SK-N-SH (cell line): ENCODE measurements around the gene ATP5PB. TPM values are rescaled to one million over a fixed set of nuclear protein-coding genes. Genes with fewer than 3 reads are reported as not detected.

Experiments used
- CTCF ChIA-PET: fragments of 300-600, 350-600 bp; formaldehyde crosslinking; extraction: SDS; loops from one replicate; lab custom pipeline; 2021; lab: Yijun Ruan, JAX
- POLR2A ChIA-PET: fragments of 350-600 bp; sonication (Branson Sonifier 250); formaldehyde crosslinking; extraction: SDS; loops from one replicate; lab custom pipeline; 2020; ENCODE audit warnings: antibody characterized with exemption, inconsistent platforms; lab: Yijun Ruan, JAX
- DNase-seq: peaks from one replicate; pipeline ENCODE4 v3.0.0; 2012
- H2AFZ ChIP-seq: fragments of 200-600 bp; sonication (generic); 2 replicates; pipeline ENCODE4 v1.8.1; 2016; ENCODE audit warnings: antibody characterized with exemption, mild to moderate bottlenecking, low read depth
- H3F3A ChIP-seq: fragments of 200-600 bp; sonication (generic); replicated peaks from 2 replicates; pipeline ENCODE3; 2016; ENCODE audit warnings: antibody characterized with exemption, mild to moderate bottlenecking; ENCODE audit not compliant: insufficient read depth
- H3K27ac ChIP-seq, 2 experiments: fragments of 200-500 bp in 1 of 2; fragments of 200-600 bp in 1 of 2; sonication (Bioruptor generic) in 1 of 2; sonication (generic), shearing (Covaris generic) in 1 of 2; 2 replicates each; pipeline versions ENCODE4 v1.5.1 to v1.6.1; 2014 to 2016; ENCODE audit warnings: low read depth in 2 of 2, inconsistent platforms in 1 of 2, low read length in 1 of 2, mild to moderate bottlenecking in 1 of 2, mixed read lengths in 1 of 2
- H3K27me3 ChIP-seq: fragments of 200-600 bp; sonication (generic), shearing (Covaris generic); 2 replicates; pipeline ENCODE4 v1.6.1; 2016; ENCODE audit warnings: mixed run types; ENCODE audit not compliant: insufficient read depth
- H3K36me3 ChIP-seq, 2 experiments: fragments of 200-500 bp in 1 of 2; fragments of 200-600 bp in 1 of 2; sonication (Bioruptor generic) in 1 of 2; sonication (generic) in 1 of 2; replicated peaks in 1 of 2; 2 replicates each; pipeline versions ENCODE3 to v1.5.1; 2014 to 2016; ENCODE audit warnings: low read length in 1 of 2, mild to moderate bottlenecking in 1 of 2; ENCODE audit not compliant: insufficient read depth in 2 of 2, control insufficient read depth in 1 of 2
- H3K4me1 ChIP-seq, 2 experiments: fragments of 200-500 bp in 1 of 2; fragments of 200-600 bp in 1 of 2; sonication (Bioruptor generic) in 1 of 2; sonication (generic), shearing (Covaris generic) in 1 of 2; 2 replicates each; pipeline versions ENCODE4 v1.5.1 to v1.6.1; 2014 to 2016; ENCODE audit warnings: low read depth in 1 of 2, low read length in 1 of 2, mixed run types in 1 of 2; ENCODE audit not compliant: insufficient read depth in 2 of 2, control insufficient read depth in 1 of 2
- H3K4me2 ChIP-seq: fragments of 200-600 bp; sonication (generic), shearing (Covaris generic); 2 replicates; pipeline ENCODE4 v1.6.1; 2017; ENCODE audit warnings: mixed run types
- H3K4me3 ChIP-seq, 2 experiments: fragments of 200-500 bp in 1 of 2; fragments of 200-600 bp in 1 of 2; sonication (Bioruptor generic) in 1 of 2; sonication (generic), shearing (Covaris generic) in 1 of 2; 2 replicates each; pipeline versions ENCODE4 v1.5.1 to v1.8.1; 2014 to 2016; ENCODE audit warnings: low read depth in 2 of 2, inconsistent platforms in 1 of 2, low read length in 1 of 2, mild to moderate bottlenecking in 1 of 2, mixed read lengths in 1 of 2, moderate library complexity in 1 of 2
- H3K79me2 ChIP-seq: fragments of 200-600 bp; sonication (generic); 2 replicates; pipeline ENCODE4 v1.8.1; 2017; ENCODE audit warnings: mild to moderate bottlenecking; ENCODE audit not compliant: insufficient read depth
- H3K9ac ChIP-seq: fragments of 200-600 bp; sonication (generic); 2 replicates; pipeline ENCODE4 v1.6.1; 2017; ENCODE audit warnings: mixed run types
- H3K9me2 ChIP-seq: fragments of 200-600 bp; sonication (generic); 2 replicates; pipeline ENCODE4 v1.6.1; 2017; ENCODE audit warnings: mixed run types
- H3K9me3 ChIP-seq: fragments of 200-600 bp; sonication (generic); 2 replicates; pipeline ENCODE4 v1.6.1; 2017; ENCODE audit warnings: mixed run types, mild to moderate bottlenecking, moderate library complexity
- H4K20me1 ChIP-seq: fragments of 200-600 bp; sonication (generic); 2 replicates; pipeline ENCODE4 v1.6.1; 2017; ENCODE audit warnings: mild to moderate bottlenecking, mixed run types; ENCODE audit not compliant: insufficient read depth
- CHD2 ChIP-seq: fragments of 150-350 bp; IDR thresholded peaks from 2 replicates; pipeline ENCODE4 v1.6.1; 2018; ENCODE audit warnings: low read length; ENCODE audit not compliant: partially characterized antibody
- CTCF ChIP-seq: fragments of 200-600 bp; sonication (generic); IDR thresholded peaks from 2 replicates; pipeline ENCODE4 v1.6.1; 2017; ENCODE audit warnings: antibody characterized with exemption, mild to moderate bottlenecking, moderate library complexity
- EZH2phosphoT487 ChIP-seq: fragments of 200-600 bp; sonication (generic); IDR thresholded peaks from 2 replicates; pipeline ENCODE4 v1.6.1; 2017; ENCODE audit warnings: low read depth, mixed run types, mild to moderate bottlenecking, antibody characterized with exemption, moderate library complexity, borderline replicate concordance
- FOSL2 ChIP-seq: IDR thresholded peaks from 2 replicates; pipeline ENCODE4 v1.4.0; 2012; ENCODE audit warnings: low read depth, mild to moderate bottlenecking, moderate library complexity, borderline replicate concordance
- FOXJ3 ChIP-seq: sonication (generic); formaldehyde crosslinking; IDR thresholded peaks from 2 replicates; pipeline ENCODE4 v1.5.1; 2020; ENCODE audit warnings: mild to moderate bottlenecking, missing genetic modification reagents
- GABPA ChIP-seq: IDR thresholded peaks from 2 replicates; pipeline ENCODE4 v1.4.0; 2012; ENCODE audit warnings: low read depth, mild to moderate bottlenecking
- GATA2 ChIP-seq: sonication (generic); formaldehyde crosslinking; IDR thresholded peaks from 2 replicates; pipeline ENCODE4 v1.5.0; 2020; ENCODE audit warnings: mild to moderate bottlenecking, missing genetic modification reagents
- IRF3 ChIP-seq: fragments of 150-350 bp; IDR thresholded peaks from 2 replicates; pipeline ENCODE4 v1.6.1; 2016; ENCODE audit warnings: mild to moderate bottlenecking, low read depth, low read length
- MEF2A ChIP-seq: IDR thresholded peaks from 2 replicates; pipeline ENCODE4 v1.4.0; 2012; ENCODE audit warnings: low read depth, borderline replicate concordance
- MXI1 ChIP-seq: IDR thresholded peaks from 2 replicates; pipeline ENCODE4 v1.6.1; 2012; ENCODE audit warnings: mild to moderate bottlenecking, low read depth, low read length, improper control_type of control experiment
- NFIC ChIP-seq: IDR thresholded peaks from 2 replicates; pipeline ENCODE4 v1.4.0; 2012; ENCODE audit warnings: borderline replicate concordance
- RAD21 ChIP-seq: IDR thresholded peaks from 2 replicates; pipeline ENCODE4 v1.6.1; 2012; ENCODE audit warnings: mild to moderate bottlenecking, low read length
- RCOR1 ChIP-seq: fragments of 150-350 bp; IDR thresholded peaks from 2 replicates; pipeline ENCODE4 v1.6.1; 2017; ENCODE audit warnings: antibody characterized with exemption, low read length
- REST ChIP-seq: IDR thresholded peaks from 2 replicates; pipeline ENCODE4 v1.6.1; 2012; ENCODE audit warnings: mild to moderate bottlenecking, low read depth, low read length, moderate library complexity
- RFX5 ChIP-seq: IDR thresholded peaks from 2 replicates; pipeline ENCODE4 v1.6.1; 2012; ENCODE audit warnings: mild to moderate bottlenecking, improper control_type of control experiment, low read length
- TCF12 ChIP-seq: IDR thresholded peaks from 2 replicates; pipeline ENCODE4 v1.4.0; 2012
- TEAD4 ChIP-seq: IDR thresholded peaks from 2 replicates; pipeline ENCODE4 v1.4.0; 2012; ENCODE audit warnings: mild to moderate bottlenecking, borderline replicate concordance; ENCODE audit not compliant: insufficient read depth
- USF1 ChIP-seq: IDR thresholded peaks from 2 replicates; pipeline ENCODE4 v1.4.0; 2012; ENCODE audit warnings: low read depth, borderline replicate concordance
- ZBTB33 ChIP-seq: IDR thresholded peaks from 2 replicates; pipeline ENCODE4 v1.4.0; 2012; ENCODE audit warnings: low read depth, borderline replicate concordance
- WGBS: methylation state at CpG from one replicate; pipeline ENCODE4 v1.1.6; 2017; ENCODE audit warnings: low lambda C conversion rate; 5-methylcytosine and 5-hydroxymethylcytosine counted together
- polyA plus RNA-seq, 3 experiments: library from polyadenylated mRNA; depleted of rRNA; stranded (reverse); fragments of >200 nt; gene quantifications; 2 replicates each; pipeline ENCODE4 v1.2.3, GENCODE V29; 2012

ATP5PB gene
- polyA plus RNA-seq, 1 of the 3 experiments (the other 2 are of a cell fraction) = 177 TPM

- Histone ChIP-seq H3K36me3 (peaks cover 81 to 84% of the 10 kb centered on the region in 2 experiments), H3K27ac (no peak overlapping the region; a peak in 1 of 4 replicates)
- no peak for TF ChIP-seq TCF12
- TF ChIP-seq GATA2 = no peak
- no peak for TF ChIP-seq NFIC
- no peak for TF ChIP-seq MXI1
- TF ChIP-seq RAD21 = no peak
- no peak for TF ChIP-seq REST
- TF ChIP-seq TEAD4 = no peak
- TF ChIP-seq EZH2phosphoT487 = no peak
- no peak for TF ChIP-seq CTCF
- TF ChIP-seq FOSL2 = no peak
- no peak for TF ChIP-seq RFX5
- TF ChIP-seq, all 33 proteins: peak for 0
- POLR2A ChIA-PET = no interaction called here
- Histone ChIP-seq H3K27me3 (no peaks in the 10 kb centered on the region), H2AFZ (no peak overlapping the region), H3K9ac (no peak overlapping the region), H3K4me3 (no peak overlapping the region), H4K20me1 (no peaks in the 10 kb centered on the region), H3F3A (no peaks in the 10 kb centered on the region), H3K79me2 (peaks cover 43% of the 10 kb centered on the region), H3K4me1 (peaks cover 0 to 5% of the 10 kb centered on the region in 2 experiments; a peak in 2 of 4 replicates), H3K9me3 (no peaks in the 10 kb centered on the region), H3K9me2 (no peaks in the 10 kb centered on the region), H3K4me2 (no peak overlapping the region)
- CTCF ChIA-PET = no interaction called here
- WGBS = 94% methylated on average over 3 of the region's 3 CpGs
- no peak for DNase-seq
Observed at GRCh38 chr1:111455642-111456031, 6.4 kb downstream of the ATP5PB start.

GRCh38 chr1:111461765-111462164 lies 12.5 kb downstream of the ATP5PB start:
- Histone ChIP-seq H3K36me3 (peaks cover 55 to 67% of the 10 kb centered on the region in 2 experiments), H3F3A (peaks cover 14% of the 10 kb centered on the region), H2AFZ (no peak overlapping the region), H4K20me1 (no peaks in the 10 kb centered on the region), H3K9me2 (no peaks in the 10 kb centered on the region), H3K4me3 (no peak overlapping the region), H3K79me2 (no peaks in the 10 kb centered on the region), H3K27me3 (no peaks in the 10 kb centered on the region), H3K9me3 (no peaks in the 10 kb centered on the region), H3K4me1 (peaks cover 0 to 8% of the 10 kb centered on the region in 2 experiments; a peak in 1 of 4 replicates), H3K9ac (no peak overlapping the region), H3K27ac (no peak overlapping the region), H3K4me2 (no peak overlapping the region)
- 88% methylated on average over 6 of the region's 6 CpGs for WGBS
- CTCF ChIA-PET = interaction anchor here (0.6 to 2.1 kb wide), 3 partner anchors 9 to 186 kb away, joined by 3 to 5 read pairs (median 3); no protein-coding TSS in a partner anchor
- DNase-seq = no peak
- POLR2A ChIA-PET = no interaction called here
- TF ChIP-seq GABPA = no peak
- TF ChIP-seq MEF2A = no peak
- TF ChIP-seq CHD2 = no peak
- no peak for TF ChIP-seq TEAD4
- TF ChIP-seq USF1 = no peak
- TF ChIP-seq ZBTB33 = no peak
- no peak for TF ChIP-seq RCOR1
- no peak for TF ChIP-seq FOXJ3
- TF ChIP-seq EZH2phosphoT487 = no peak
- no peak for TF ChIP-seq IRF3
